Stimulated activated CD4-positive, alpha-beta T cell treated with anti-CD3 and anti-CD28 coated beads, Interleukin-1b, Interleukin-23, amount 100 ng/mL, for 4 hours (primary cell): Measurements from ENCODE around the gene CPNE7.
"Not testable (repeated sequence)": the region's sequence is repeated elsewhere in the genome, so short reads cannot be mapped to it uniquely, and the experiment has no call there.

ENCODE experiments used
- DNase-seq, 2 donors: peaks; one replicate each; pipeline ENCODE4 v3.0.0-alpha.2; 2020; ENCODE audit warnings: low read depth in 2 of 2

The CPNE7 gene

DNA sequence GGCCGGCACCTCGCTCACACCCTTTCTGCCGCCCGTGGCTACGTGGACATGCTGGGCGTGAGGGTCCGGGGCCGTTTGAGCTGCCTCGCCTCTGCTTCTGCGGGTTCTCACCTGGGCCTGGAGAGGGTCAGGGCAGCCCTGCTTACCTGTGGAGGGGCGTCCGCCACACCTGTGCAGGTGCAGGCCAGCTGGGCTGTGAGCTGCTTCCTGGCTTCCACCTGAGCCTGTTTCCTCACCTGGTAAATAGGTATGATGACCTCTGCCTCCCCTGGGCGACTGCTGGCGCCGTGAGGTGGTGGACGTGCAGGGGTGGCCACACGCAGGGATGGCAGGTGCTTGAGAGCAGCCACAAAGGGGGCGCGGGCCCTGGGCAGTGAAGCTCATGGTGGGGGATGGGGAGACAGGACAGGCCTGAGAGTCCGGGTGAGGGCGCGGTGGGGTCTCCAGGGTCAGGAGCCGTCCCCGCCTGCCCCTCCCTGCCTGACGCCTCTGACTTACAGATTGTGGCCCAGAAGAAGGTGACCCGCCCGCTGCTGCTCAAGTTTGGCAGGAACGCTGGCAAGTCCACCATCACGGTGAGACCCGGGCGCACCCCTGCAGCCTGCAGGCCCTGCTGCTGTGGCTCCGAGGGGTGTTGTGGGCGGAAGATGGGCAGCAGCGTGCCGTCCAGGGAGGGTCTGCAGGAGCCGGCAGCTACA is 7.8 kb downstream of the CPNE7 start:
- DNase-seq, result no peak

GRCh38 chr16:89583895-89584644 is 8.5 kb downstream of the CPNE7 start:
- no peak for DNase-seq

DNA sequence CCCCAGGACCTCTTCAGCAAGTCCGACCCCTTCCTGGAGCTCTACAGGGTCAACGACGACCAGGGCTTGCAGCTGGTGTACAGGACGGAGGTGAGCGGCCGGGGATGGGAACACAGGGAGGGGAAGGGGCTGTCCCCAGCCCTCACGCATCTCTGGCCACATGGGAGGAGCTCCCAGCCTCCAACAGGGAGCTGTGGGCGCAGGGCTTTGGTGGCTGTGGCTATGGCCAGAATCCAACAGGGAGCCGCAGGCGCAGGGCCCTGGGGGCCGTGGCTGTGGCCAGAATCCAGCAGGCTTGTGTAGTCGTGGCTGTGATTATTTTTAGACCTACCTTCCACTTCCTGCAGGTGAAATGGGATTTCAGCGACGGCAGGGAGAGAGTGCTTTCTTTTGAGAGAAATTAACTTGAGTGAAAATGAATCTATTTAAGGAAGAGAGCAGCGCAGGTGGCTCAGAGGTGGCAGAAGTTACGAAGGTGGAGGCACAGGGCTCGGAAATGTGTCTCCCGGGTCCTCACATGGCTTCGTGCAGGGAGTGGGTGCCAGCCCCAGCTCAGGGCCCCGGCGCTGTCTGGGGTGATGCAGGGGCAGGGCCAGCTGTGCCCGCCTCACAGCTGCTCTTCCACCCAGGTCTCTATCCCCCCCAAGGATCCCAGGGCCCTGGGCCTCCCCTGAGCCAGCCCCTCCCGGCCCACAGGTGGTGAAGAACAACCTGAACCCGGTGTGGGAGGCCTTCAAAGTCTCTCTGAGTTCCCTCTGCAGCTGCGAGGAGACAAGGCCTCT is 9.4 kb downstream of the CPNE7 start:
- DNase-seq, result no peak

DNA sequence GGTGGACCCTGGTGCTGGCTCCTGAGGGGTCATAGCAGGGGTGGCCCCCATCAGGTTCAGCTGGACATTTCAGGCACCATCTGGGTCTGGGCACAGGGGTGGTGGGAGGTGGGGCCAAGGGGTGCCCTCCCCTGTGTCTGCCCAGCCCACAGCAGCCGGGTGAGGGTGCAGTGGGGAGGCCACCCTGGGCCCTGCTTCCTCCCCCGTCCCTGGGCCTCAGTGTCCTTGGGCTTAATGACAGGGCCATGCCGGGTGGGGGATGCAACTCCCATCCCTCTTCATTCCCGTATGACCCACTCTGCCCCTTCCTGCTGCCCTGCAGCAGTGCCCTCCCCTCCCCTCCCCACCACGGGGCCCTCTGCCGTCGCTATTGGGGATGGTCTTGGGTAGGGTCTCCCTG is 10.7 kb downstream of the CPNE7 start:
- DNase-seq, result no peak

- DNase-seq, result no peak
Measured at GRCh38 chr16:89586853-89587252, 11.3 kb downstream of the CPNE7 start.

DNA sequence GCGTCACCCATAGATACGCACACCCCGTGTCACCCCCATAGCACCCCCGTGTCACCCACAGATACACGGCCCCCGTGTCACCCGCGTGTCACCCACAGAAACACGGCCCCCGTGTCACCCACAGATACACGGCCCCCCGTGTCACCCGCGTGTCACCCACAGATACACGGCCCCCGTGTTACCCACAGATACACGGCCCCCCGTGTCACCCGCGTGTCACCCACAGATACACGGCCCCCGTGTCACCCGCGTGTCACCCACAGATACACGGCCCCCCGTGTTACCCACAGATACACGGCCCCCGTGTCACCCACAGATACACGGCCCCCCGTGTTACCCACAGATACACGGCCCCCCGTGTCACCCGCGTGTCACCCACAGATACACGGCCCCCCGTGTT is 12.1 kb downstream of the CPNE7 start:
- not testable (repeated sequence) for DNase-seq

GRCh38 chr16:89588413-89589109 is 13.0 kb downstream of the CPNE7 start:
- no peak for DNase-seq

DNA sequence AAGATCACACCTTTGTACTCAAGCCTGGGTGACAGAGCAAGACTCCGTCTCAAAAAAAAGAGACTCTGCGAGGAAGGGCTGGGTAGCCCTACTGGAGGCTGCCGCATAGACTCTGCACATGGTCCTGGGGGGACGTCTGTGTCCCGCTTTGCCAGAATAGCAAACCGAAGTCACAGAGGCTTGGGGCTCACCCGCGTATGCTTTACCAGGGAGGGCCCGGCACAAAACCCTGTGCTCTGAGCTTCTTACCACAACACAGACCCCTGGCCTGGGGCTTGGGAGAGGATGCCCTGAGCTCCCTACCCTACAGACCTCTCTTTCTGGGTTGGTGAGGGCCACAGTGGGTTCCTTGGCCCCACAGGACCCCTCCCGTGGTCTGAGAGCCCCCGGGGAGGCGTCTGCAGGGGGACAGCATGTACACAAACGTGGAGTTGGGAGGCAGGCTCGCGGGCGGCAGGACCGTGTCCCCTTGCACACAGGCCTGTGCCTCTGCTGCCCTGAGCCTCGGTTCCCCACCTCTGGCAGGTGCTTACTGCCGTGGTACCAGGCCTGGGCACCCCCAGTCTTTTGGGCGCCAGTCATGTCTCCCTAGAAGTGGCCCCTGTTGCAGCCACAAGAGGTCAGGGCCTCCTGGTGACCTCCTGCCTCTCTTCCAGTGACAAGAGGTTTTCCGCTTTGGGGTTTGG is 13.8 kb downstream of the CPNE7 start:
- no peak for DNase-seq

DNA sequence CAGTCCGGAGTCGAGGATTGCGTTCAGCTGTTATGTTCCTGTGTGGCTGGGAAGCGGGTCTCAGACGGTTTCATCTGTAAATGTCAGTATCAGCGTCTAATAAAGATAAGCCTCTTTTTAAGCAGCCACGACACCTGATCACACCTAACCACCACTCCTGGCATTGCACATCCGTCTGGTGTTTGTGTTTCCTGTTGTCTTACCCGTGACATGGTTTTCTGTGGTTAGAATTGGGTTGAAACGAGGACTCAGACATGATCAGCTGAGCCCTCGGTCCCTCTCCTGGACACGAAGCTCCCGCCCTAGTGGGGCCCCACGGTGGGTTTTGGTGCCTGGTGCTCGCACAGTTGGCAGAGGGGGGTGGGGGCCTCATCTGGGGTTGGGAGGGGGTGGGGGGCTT is 18.3 kb downstream of the CPNE7 start:
- DNase-seq, result no peak

- DNase-seq, result no peak
Measured at GRCh38 chr16:89595330-89596060, 19.9 kb downstream of the CPNE7 start.

- DNase-seq, result no peak
Measured at GRCh38 chr16:89596061-89596689, 20.6 kb downstream of the CPNE7 start.

DNA sequence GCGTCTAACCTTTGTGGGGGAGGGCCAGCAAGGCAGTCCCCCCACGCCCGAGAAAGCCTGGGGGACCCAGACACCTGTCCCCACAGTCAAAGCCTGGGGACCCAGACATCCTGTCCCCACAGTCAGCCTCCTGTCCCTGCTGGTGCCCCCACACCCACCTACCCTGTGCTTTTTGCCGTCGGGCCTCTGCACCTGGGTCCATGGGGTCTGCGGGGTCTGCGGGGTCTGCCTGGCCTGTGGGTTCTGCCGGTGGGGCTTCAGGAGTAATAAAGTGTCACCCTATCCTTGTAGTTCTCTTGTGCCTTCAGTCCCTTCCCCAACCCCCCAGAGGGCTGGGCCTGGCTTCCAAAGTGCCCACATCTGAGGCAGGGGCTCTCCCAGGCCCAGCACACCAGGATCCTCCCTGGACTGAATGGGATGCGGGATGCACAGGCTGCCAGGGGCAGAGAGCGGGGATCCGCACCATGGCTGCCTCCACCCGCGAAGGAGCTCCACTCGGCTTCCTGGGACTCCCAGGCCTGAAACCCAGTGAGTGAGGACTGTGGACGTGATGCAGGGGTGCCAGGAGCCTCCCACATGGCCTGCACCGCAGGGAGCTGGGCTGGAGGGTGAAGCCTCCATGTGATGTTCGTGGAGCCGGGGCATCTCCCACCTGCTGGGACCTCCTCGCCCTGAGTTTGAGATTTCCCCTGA is 21.5 kb downstream of the CPNE7 start:
- DNase-seq, result no peak

DNA sequence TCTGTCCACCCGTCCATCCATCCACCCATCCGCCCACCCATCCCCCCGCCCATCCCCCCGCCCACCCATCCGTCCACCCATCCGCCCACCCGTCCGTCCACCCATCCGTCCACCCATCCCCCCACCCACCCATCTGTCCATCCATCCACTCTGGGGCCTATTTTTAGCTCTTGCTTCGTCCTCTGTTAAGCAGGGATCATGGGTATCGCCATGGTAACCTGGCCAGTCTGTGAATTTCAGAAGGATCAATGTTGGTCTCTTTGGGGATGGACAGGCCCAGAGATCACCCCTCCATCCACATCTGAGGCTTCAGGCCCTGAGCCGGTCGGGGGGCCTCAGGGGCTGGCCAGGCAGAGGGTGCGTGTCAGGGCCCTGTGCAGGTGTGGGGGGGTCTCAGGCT is 22.6 kb downstream of the CPNE7 start:
- no peak for DNase-seq

DNA sequence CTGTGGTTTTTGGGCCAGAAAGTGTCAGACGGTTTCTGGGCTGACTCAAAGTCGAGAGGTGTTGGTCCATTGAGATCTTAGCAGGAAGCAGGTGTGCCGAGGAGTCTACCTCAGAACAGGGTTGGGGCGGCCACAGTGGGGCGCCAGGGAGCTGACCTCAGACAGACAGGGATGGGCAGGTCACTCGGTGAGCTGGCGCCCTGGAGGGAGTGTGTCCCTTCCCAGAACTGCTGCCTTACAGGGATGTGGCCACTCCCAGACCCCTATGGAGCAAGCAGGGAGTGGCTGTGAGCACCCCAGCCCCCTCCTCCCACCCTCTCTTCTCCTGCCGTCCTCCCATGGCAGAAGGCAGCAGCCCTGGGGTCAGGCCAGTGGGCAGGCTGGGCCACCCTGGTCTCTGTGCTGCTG is 23.9 kb downstream of the CPNE7 start:
- DNase-seq, result no peak

GRCh38 chr16:89599902-89600301 is 24.3 kb downstream of the CPNE7 start:
- no peak for DNase-seq

DNA sequence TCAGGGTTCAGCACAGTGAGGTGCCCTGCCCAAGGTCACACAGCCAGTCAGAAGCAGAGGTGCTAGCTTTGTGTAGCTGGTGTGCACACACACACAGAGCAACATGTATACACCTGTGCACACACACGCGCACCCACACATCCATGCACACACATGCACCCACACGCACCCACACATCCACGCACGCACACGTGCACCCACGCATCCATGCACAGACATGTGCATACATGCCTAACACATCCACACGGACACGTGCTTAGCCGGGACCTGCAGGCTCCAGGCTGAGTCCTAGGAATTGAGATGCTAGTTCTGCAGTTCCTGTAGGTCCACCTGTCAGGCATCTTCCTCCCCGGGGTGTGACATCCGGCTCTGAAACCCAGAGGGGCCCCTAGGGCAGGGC is 24.9 kb downstream of the CPNE7 start:
- DNase-seq, result no peak

- no peak for DNase-seq
Measured at GRCh38 chr16:89600956-89601355, 25.4 kb downstream of the CPNE7 start.

DNA sequence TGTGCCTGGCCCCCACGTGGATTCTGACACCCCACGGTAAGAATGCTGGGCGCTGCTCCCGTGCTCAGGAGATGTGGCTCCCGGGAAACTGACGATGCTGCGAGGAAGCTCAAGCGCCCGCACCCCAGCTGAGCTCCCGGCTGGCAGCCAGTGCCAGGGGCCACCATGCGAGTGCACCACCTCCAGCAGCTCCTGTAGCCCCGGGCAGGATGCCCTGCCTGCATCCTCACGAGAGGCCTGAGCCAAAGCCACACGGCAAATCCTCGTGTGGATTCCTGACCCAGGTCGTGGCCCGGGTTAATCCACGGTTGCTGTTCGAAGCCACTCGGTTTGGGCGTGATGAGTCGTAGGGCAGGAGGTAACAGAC is 26.3 kb downstream of the CPNE7 start:
- no peak for DNase-seq

DNA sequence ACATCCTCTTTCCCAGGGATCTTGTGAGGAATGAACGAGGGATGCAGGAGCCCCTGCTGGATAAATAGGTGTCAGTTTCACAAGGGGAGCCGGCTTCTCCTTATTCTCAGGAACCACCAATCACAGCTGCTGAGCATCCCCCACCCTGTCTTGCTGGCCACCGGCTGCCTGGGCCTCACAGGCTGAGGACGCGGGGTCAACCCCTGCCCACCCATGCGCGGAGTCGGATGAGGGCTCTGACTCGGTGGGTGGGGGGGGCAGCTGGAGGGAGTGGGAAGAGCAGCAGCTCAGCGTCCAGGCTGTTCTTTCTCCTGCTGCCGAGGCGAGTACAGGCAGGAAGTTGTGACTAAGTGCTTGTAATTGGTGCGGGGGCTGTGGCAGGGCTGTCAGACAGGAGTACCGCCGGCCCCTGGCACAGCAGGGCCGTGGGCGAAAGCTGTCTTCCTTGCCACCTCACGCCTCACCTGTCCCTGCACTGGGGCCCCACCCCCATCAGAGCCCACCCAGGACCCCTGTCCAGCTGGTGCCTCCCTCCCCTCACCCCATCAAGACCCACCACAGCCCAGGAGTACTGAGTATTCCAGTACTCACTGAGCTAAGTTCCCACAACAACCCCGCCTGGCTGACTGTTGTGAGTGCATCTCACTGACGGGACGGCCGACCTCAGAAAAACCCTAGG is 26.9 kb downstream of the CPNE7 start:
- DNase-seq, result peak; percentile 54 to 60
